Mononuclear cell (primary cell): ENCODE data around the gene RNF128. TPM values are rescaled to one million over a fixed set of nuclear protein-coding genes. Genes with fewer than 3 reads are reported as not detected.
"Not testable (repeated sequence)": the region's sequence is repeated elsewhere in the genome, so short reads cannot be mapped to it uniquely, and the experiment has no call there.

Source experiments
- H3K27me3 ChIP-seq: 2 replicates; pipeline ENCODE4 v1.6.0; 2011; ENCODE audit warnings: low read length, control low read depth; ENCODE audit not compliant: insufficient read depth
- H3K4me1 ChIP-seq: 2 replicates; pipeline ENCODE4 v1.5.1; 2011; ENCODE audit warnings: mild to moderate bottlenecking, low read length, control low read depth; ENCODE audit not compliant: insufficient read depth
- H3K4me3 ChIP-seq: 2 replicates; pipeline ENCODE4 v1.5.1; 2011; ENCODE audit warnings: mild to moderate bottlenecking, low read length, moderate library complexity
- H3K9me3 ChIP-seq: 2 replicates; pipeline ENCODE4 v1.5.1; 2011; ENCODE audit warnings: low read depth, mild to moderate bottlenecking, control low read depth, low read length
- total RNA-seq: library from RNA; depleted of rRNA; stranded (reverse); fragments of >200 nt; gene quantifications from one replicate; pipeline ENCODE4 v1.2.3, GENCODE V29; 2012

Gene RNF128
- total RNA-seq, 1 donor = not detected

GRCh38 chrX:106728337-106728736 lies 1.8 kb downstream of the RNF128 start:
- Histone ChIP-seq H3K4me3 (no peak overlapping the region), H3K9me3 (no peaks in the 10 kb centered on the region), H3K4me1 (no peaks in the 10 kb centered on the region), H3K27me3 (peaks cover 33% of the 10 kb centered on the region)

- peaks cover 30% of the 10 kb centered on the region for H3K27me3 ChIP-seq
- H3K4me1 ChIP-seq = no peaks in the 10 kb centered on the region
- no peak overlapping the region for H3K4me3 ChIP-seq
- no peaks in the 10 kb centered on the region for H3K9me3 ChIP-seq
These were observed 3.9 kb downstream of the RNF128 start for GRCh38 chrX:106730401-106730800.

DNA sequence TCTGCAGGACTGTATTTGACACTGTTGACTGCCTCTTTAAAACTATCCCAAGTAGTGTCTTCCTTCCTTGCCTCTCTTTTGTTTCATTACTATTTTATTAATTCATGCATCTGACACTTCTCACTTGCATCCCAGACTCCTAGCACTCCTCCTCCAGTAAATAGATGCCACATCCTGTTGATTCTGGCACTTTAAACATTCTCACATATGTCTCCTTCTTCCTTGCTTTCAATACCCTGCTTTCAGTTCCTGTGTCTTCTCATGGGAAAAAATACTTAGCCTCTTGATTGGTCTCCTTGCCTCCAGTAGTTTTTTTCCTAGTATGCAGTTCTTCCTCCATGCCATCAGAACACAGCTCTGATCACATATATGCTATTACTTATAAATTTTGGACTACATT lies 5.1 kb downstream of the RNF128 start:
- Histone ChIP-seq H3K4me1 (no peaks in the 10 kb centered on the region), H3K4me3 (no peak overlapping the region), H3K9me3 (no peaks in the 10 kb centered on the region), H3K27me3 (peaks cover 20% of the 10 kb centered on the region)

GRCh38 chrX:106734827-106735226 lies 8.3 kb downstream of the RNF128 start:
- H3K4me3 ChIP-seq = no peak overlapping the region
- H3K27me3 ChIP-seq = no peaks in the 10 kb centered on the region
- no peaks in the 10 kb centered on the region for H3K4me1 ChIP-seq
- H3K9me3 ChIP-seq = no peaks in the 10 kb centered on the region

DNA sequence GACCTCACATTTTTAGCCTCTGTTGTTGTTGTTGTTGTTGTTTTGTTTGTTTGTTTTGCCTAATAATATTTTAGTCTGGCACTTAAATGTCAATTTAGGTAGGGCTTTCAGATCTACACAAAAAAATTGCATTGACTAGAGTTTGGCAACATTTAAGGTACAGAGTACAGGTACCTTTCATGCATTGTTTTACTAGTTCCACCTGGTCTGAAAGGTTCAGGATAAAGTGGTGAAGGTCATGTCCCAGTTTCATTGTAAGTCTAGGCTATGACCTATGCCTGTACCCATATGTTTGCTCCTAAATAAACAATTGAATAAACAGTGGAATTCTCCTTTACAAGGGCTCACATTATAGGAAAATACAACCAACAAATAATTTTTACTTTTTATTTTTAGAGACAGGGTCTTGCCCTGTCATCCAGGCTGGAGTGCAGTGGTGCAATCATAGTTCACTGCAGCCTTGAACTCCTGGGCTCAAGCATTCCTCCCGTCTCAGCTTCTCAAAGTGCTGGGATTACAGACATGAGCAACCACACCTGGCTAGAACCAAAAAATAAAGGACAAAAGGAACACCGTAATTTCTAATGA lies 13.8 kb downstream of the RNF128 start:
- Histone ChIP-seq H3K4me1 (no peaks in the 10 kb centered on the region), H3K27me3 (no peaks in the 10 kb centered on the region)

DNA sequence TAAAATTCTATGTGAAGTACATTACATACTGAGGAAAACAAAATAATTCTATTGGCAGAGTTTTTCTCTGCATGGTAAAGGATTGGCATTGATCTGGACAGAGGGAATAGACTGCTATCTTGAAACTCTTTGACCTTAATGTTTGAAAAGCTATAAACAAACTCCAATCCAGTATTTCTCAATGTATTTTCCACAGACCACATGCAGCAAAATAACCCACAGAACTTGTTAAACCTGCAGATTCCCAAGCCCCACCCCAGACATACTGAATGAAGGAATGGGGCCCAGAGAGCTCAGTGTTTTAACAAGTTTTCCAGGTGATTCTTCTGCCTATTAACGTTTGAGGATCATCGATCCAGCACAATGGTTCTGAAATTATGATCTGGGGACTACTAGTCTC lies 15.7 kb downstream of the RNF128 start:
- Histone ChIP-seq H3K9me3 (no peaks in the 10 kb centered on the region), H3K27me3 (no peaks in the 10 kb centered on the region), H3K4me1 (no peaks in the 10 kb centered on the region), H3K4me3 (no peak overlapping the region)

More for the DNA sequence above, 13.8 kb downstream of the RNF128 start:
- Histone ChIP-seq H3K9me3 (no peaks in the 10 kb centered on the region), H3K4me3 (no peak overlapping the region)

- Histone ChIP-seq H3K27me3 (no peaks in the 10 kb centered on the region), H3K4me1 (no peaks in the 10 kb centered on the region), H3K4me3 (no peak overlapping the region), H3K9me3 (no peaks in the 10 kb centered on the region)
These were observed 16.3 kb downstream of the RNF128 start for GRCh38 chrX:106742805-106743204.

GRCh38 chrX:106748377-106748776 lies 21.9 kb downstream of the RNF128 start:
- no peaks in the 10 kb centered on the region for H3K27me3 ChIP-seq
- no peaks in the 10 kb centered on the region for H3K9me3 ChIP-seq
- no peak overlapping the region for H3K4me3 ChIP-seq
- H3K4me1 ChIP-seq = no peaks in the 10 kb centered on the region

DNA sequence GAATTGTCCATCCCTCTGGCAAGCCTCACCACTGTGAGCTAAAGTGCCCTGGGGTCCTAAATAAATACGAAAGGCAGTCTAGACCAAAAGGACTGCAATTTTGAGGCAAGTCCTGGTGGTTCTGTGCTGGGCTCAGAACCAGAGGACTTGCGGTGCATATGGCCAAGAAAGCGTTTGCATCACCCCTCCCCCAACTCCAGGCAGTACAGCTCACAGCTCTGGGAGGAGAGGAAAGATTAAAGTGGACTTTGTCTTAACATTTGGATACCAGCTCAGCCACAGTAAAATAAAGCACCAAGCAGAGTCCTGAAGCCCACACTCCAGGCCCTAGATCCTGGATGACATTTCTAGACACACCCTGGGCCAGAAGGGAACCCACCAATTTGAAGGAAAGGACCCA lies 24.9 kb downstream of the RNF128 start:
- Histone ChIP-seq H3K4me1 (no peaks in the 10 kb centered on the region), H3K4me3 (no peak overlapping the region), H3K9me3 (no peaks in the 10 kb centered on the region), H3K27me3 (no peaks in the 10 kb centered on the region)

DNA sequence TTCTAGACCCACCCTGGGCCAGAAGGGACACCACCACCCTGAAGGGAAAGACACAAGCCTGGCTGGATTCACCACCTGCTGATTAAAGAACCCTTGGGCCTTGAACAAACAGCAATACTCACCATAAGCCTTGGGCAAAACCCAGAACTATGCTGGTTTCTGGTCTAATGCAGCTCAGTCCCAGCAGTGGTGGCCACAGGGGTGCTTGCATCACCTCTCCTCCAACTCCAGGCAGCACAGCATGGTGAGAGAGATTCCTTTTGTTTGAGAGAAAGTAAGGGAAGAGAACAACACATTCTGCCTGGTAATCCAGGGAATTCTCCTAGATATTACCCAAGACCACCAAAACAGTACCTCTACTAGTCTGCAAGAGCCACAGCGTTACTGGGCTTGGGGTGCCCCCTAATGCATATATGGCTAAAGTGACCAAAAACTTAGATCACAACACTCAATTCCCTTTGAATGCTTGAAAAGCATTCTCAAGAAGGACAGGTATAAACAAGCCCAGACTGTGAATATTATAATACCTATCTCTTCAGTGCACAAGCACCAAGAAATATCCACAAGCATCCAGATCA lies 25.7 kb downstream of the RNF128 start:
- Histone ChIP-seq H3K27me3 (no peaks in the 10 kb centered on the region), H3K9me3 (no peaks in the 10 kb centered on the region), H3K4me1 (no peaks in the 10 kb centered on the region), H3K4me3 (no peak overlapping the region)

GRCh38 chrX:106769288-106769687 lies 42.8 kb downstream of the RNF128 start:
- not testable (repeated sequence) for H3K9me3 ChIP-seq, H3K4me1 ChIP-seq, H3K27me3 ChIP-seq, H3K4me3 ChIP-seq

DNA sequence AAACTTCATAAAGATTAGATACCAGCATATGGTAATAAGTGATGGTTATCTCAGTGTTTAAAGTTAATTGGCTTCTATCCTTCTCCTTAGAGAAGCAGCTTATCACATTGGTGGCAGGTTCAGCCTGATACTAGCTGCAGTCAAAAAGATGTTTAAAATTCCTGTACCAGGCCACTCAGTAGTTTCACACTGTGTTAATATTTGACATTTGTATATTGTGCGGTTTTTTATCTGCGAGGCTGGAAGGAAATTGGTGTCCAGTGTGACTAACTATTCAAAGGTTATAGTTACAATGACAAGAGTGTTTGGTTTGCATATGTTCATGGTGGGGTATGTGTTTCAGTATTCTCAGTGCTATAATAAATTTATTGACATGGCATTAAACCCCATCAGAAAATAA lies 48.5 kb downstream of the RNF128 start:
- Histone ChIP-seq H3K4me1 (no peaks in the 10 kb centered on the region), H3K27me3 (no peaks in the 10 kb centered on the region), H3K4me3 (no peak overlapping the region), H3K9me3 (no peaks in the 10 kb centered on the region)

- H3K9me3 ChIP-seq = no peaks in the 10 kb centered on the region
- H3K4me1 ChIP-seq = no peaks in the 10 kb centered on the region
- no peaks in the 10 kb centered on the region for H3K27me3 ChIP-seq
- no peak overlapping the region for H3K4me3 ChIP-seq
These were observed 53.8 kb downstream of the RNF128 start for GRCh38 chrX:106780264-106780663.

- H3K4me3 ChIP-seq = no peak overlapping the region
- no peaks in the 10 kb centered on the region for H3K9me3 ChIP-seq
- no peaks in the 10 kb centered on the region for H3K27me3 ChIP-seq
- H3K4me1 ChIP-seq = no peaks in the 10 kb centered on the region
These were observed 54.3 kb downstream of the RNF128 start for GRCh38 chrX:106780664-106781377.

DNA sequence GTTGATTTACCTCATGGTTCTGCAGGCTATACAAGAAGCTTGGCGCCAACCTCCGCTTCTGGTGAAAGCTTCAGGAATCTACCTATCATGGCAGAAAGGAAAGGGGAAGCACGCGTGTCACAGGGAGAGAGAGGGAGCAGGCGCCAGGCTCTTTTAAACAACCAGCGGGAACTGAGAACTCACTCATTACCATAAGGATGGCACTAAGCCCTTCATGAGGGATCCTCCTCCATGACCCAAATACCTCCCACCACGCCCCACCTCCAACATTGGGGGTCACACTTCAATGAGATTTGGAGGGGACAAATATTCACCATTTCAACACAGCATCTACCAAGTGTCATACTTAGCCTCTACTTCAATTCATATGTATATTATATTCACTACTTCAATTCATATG lies 57.2 kb downstream of the RNF128 start:
- Histone ChIP-seq H3K4me3 (no peak overlapping the region), H3K9me3 (no peaks in the 10 kb centered on the region), H3K4me1 (no peaks in the 10 kb centered on the region), H3K27me3 (no peaks in the 10 kb centered on the region)

- no peaks in the 10 kb centered on the region for H3K27me3 ChIP-seq
- H3K9me3 ChIP-seq = no peaks in the 10 kb centered on the region
- H3K4me3 ChIP-seq = no peak overlapping the region
- H3K4me1 ChIP-seq = no peaks in the 10 kb centered on the region
These were observed 65.0 kb downstream of the RNF128 start for GRCh38 chrX:106791495-106791894.
